ELR (cell line): ENCODE measurements around the gene CDC42SE2.
A peak's percentile ranks its signal among the peaks of the same experiment; 100 is the strongest.
"Not testable (repeated sequence)": the region's sequence is repeated elsewhere in the genome, so short reads cannot be mapped to it uniquely, and the experiment has no call there.

ENCODE experiments used
- DNase-seq: peaks from one replicate; pipeline ENCODE4 v3.0.0-alpha.2; 2015; ENCODE audit warnings: low read depth

The CDC42SE2 gene

GRCh38 chr5:131321066-131321465, 57.2 kb downstream of the CDC42SE2 start:
- DNase-seq: no peak

GRCh38 chr5:131322926-131323325, 59.1 kb downstream of the CDC42SE2 start:
- no peak for DNase-seq

GRCh38 chr5:131323378-131323777, 59.5 kb downstream of the CDC42SE2 start:
- no peak for DNase-seq

GRCh38 chr5:131324303-131324702, 60.5 kb downstream of the CDC42SE2 start:
- DNase-seq: no peak

- peak; percentile 85 for DNase-seq
These were observed 64.9 kb downstream of the CDC42SE2 start for GRCh38 chr5:131328536-131329285.

- DNase-seq: no peak
These were observed 65.4 kb downstream of the CDC42SE2 start for GRCh38 chr5:131329286-131329560.

GRCh38 chr5:131330031-131330430, 66.2 kb downstream of the CDC42SE2 start:
- DNase-seq: no peak

GRCh38 chr5:131335756-131336155, 71.9 kb downstream of the CDC42SE2 start:
- DNase-seq: not testable (repeated sequence)

GRCh38 chr5:131336801-131337200, 72.9 kb downstream of the CDC42SE2 start:
- DNase-seq: not testable (repeated sequence)

- DNase-seq: not testable (repeated sequence)
These were observed 73.6 kb downstream of the CDC42SE2 start for GRCh38 chr5:131337240-131338050.

GRCh38 chr5:131338051-131338453, 74.2 kb downstream of the CDC42SE2 start:
- no peak for DNase-seq

- DNase-seq: not testable (repeated sequence)
These were observed 80.4 kb downstream of the CDC42SE2 start for GRCh38 chr5:131344288-131344687.

- not testable (repeated sequence) for DNase-seq
These were observed 82.4 kb downstream of the CDC42SE2 start for GRCh38 chr5:131346204-131346603.

- DNase-seq: no peak
These were observed 90.1 kb downstream of the CDC42SE2 start for GRCh38 chr5:131353991-131354390.

- DNase-seq: no peak
These were observed 92.2 kb downstream of the CDC42SE2 start for GRCh38 chr5:131355971-131356528.

GRCh38 chr5:131356619-131357018, 92.8 kb downstream of the CDC42SE2 start:
- no peak for DNase-seq

- DNase-seq: no peak
These were observed 94.1 kb downstream of the CDC42SE2 start for GRCh38 chr5:131357739-131358561.

- DNase-seq: no peak
These were observed 97.9 kb downstream of the CDC42SE2 start for GRCh38 chr5:131361677-131362315.

- DNase-seq: no peak
These were observed 100.1 kb downstream of the CDC42SE2 start for GRCh38 chr5:131363811-131364506.

GRCh38 chr5:131364507-131365050, 100.7 kb downstream of the CDC42SE2 start:
- no peak for DNase-seq

- DNase-seq: no peak
These were observed 102.6 kb downstream of the CDC42SE2 start for GRCh38 chr5:131366428-131366827.
